Erythroblast (primary cell): ENCODE results near the gene SLC22A4.

Source experiments
- DNase-seq, 2 experiments: peaks; one replicate each; lab custom pipeline; 2025; lab: John Stamatoyannopoulos, UW
- GATA1 ChIP-seq: IDR thresholded peaks from 2 replicates; pipeline ENCODE4 v1.6.1; 2011; ENCODE audit warnings: low read depth, mild to moderate bottlenecking, control low read depth, low read length, moderate library complexity
- POLR2A ChIP-seq: IDR thresholded peaks from 2 replicates; pipeline ENCODE4 v1.6.1; 2011; ENCODE audit warnings: mild to moderate bottlenecking, low read length

Gene SLC22A4

DNA sequence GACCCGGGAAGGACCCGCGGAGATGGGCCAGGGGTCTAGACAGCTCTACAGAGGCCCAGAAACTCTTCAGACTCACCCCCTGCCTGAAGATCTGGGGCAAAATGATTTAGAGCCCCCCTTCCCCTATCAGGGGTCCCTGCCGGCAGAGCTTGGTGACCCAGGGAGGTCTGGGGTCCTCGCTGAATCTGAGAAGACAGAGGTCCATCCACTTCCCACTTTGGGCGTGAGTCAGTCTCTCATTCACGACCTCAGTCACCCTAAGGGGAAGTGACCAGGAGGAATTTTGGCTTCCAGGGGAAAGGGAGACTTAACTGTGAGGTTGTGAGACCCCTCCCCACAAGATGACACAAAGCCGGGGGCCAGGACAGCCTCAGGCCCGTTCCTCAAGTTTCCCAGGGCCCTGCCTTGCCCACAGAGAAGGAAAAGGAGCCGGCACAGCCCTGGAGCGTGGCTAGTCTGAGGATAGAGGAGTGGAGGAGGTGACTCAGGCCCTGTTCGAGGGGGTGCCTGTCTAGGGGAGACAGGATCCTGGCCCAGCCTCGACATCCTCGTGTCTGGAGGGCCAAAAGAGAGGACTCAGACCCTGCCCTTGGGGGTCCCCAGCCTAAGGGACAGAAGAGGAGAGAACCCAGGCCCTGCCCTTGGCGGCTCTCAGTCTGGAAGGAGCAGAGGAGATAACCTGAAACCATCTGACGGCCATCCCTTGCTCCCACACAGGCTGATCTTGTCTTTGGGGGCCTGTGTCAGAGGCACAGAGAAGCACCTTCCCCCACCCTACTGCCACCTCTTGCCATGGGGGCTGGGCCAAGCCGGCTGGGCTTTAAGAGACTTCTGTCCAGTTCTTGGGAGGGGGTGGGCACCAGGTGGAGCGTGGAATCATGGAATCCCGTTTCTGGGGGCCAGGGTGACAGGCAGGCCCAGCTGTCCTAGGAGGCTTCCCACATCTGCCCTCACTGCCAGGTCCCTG, 35.8 kb upstream of the SLC22A4 start:
- no peak for DNase-seq

DNA sequence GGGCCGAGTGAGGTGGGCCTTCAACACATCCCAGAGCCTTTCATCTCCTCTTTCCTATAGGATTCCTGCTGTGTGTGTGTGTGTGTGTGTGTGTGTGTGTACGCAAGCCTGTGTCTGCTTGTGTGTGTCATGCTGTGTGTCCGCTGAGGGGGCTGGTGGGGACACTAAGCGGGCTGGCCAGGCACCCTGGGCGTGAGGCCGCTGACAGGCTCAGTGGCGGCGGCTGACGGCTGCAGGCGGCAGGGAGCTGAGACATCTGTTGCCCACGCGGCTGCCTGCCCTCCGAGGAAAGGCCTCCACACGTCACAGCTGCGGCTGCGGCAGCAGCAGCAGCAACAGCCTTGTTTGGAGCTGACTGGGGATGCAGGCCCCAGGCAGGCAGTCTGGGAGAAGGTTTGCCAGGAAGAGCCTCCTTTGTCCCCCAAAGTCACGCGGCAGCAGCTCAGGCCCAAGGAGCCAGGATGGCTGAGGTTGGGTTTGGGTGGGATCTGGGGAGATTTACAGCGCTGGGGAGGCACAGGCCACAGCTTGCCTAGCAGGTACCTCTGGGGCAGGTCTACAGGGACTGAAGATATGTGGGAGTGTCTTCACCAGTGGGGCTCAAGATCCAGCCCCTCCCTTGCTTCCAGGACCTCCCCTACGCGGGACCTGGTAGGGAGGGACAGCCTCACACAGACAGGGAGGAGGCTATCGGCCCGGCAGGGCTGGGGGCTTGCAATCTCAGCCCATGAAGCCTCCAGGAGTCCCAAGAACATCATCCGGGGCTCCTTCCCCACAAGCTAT, 34.9 kb upstream of the SLC22A4 start:
- no peak for DNase-seq
- TF ChIP-seq GATA1 (no peak), POLR2A (no peak)

More for the DNA sequence above, 35.8 kb upstream of the SLC22A4 start:
- TF ChIP-seq POLR2A (no peak), GATA1 (no peak)

DNA sequence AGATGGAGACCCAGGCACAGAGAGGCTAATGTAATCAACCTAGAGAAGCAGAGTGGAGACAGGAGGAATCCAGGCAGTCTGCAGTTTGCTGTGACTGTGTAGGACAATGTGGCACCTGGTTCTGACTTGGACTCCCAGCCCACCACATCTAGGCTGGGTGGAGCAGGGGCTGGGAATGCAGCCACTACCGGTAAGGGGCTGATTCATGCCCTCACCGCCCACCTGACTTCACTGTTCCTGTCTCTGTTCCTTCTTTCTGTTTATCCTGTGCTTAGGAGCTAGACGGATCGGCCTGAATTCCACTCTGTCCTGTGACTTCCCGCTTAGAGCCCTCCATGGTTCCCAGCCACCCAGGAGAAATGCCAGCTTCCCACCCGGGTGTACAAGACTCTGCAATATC, 34.1 kb upstream of the SLC22A4 start:
- no peak for DNase-seq
- TF ChIP-seq GATA1 (no peak), POLR2A (no peak)

DNA sequence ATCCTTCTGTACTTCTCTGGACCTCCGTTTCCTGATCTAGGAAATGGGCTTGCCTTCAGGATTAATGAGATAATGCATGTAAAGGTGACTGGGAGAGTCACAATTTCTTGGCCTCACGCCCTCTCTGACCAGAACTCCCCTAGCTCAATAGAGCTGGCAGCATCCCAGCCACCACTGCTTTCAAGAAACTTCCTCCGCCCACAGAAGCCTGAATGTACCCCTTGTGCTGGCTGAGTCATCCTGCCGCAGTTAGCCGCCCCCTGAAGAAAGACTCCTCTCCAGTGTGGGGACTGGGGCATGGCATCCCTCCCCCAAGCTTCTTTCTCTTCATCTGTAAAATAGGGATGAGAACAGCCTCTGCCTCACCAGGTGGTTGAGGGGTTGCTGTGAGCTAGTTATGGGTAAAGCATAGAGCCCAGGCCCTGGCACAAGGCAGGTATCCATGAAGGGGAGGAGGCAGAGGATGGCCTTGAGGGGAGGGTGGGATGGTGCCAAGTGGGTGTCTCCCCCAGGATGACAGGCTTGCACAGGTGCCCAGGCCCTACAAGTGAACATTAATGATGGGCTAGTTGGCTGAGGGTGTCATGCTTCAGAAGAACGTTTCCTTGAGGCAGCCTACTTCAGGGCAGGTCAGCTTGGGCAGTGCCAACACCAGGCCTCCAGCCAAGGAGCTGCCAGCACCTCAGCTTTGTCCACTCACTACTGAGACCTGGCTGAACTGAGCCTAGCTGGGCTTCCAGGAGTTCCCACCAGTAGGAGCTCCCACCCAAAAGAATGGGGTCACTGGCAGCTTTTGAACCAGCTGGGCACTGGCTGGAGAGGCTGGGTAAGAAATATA, 33.3 kb upstream of the SLC22A4 start:
- DNase-seq: peak; percentile 20 to 42
- TF ChIP-seq GATA1 (no peak), POLR2A (no peak)

DNA sequence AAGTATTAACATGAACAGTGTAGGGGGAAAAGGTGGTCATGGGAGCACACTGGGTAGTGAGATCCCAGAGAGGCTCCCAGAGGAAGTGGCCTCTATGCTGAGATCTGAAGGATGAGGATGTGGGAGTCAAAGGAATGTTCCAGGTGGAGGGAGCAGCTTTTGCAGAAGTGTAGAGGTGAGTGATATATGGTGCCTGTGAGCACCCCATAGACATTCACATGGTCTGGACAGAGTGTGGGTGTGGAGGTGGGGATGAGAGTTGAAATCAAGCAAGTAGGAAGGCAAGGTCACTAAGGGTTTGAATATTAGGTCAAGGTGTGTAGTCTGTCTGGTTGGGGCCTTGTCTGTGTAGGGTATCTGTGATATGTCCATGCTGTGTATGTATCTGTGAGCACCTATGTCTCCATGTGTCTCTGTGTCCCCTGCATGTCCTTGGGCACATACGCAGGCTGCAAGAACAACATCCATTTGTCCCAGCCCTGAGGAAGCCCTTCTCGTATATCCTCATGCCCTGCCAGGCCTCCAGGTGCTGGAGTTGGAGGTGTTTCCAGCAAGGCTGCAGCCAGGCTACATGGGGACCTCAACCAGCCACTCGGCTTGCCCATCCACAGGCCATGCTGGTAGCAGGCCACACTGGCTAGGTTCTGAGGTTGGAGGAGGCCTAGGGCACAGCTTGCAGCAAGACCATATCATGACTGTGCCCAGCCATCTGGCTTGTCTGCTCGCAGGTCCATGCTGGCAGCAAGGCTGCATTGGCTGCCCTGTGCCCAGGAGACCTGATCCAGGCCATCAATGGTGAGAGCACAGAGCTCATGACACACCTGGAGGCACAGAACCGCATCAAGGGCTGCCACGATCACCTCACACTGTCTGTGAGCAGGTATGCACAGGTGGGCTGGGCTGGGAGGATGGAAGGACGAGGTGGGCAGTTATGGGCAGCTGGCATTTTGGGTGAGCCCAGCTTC, 32.0 kb upstream of the SLC22A4 start:
- no peak for DNase-seq
- TF ChIP-seq POLR2A: no peak
- no peak for TF ChIP-seq GATA1

DNA sequence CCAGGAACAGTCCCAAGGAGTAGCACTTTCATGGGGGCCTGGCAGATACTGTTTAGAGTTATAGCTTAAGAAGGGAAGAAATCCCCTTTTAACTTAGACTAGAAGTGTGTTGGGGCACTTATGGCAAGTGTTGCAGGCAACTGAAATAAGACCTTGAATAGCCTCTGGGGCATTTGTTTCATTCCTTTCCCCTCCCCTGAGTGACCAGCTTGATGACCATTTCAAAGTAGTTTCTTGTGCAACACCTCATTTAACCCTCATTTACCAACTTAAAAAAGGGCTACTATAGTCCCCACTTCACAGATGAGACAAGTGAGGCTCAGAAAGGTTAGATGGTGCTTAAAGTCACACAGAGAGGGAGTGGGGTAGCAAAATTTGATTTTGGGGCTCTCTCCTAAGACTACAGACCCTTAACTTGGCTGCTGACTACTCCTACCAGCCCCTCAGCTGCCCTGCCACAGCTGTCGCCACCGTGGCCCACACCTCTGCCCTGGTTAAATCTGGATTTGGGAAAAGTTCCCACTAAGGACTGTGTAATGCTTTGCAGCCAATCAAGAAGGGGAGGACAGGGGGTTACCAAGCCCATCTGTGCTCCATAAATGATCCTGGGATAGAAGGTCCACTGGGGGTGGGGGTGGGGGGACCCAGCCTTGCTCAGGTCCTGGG, 31.2 kb upstream of the SLC22A4 start:
- no peak for TF ChIP-seq GATA1
- no peak for TF ChIP-seq POLR2A
- no peak for DNase-seq

DNA sequence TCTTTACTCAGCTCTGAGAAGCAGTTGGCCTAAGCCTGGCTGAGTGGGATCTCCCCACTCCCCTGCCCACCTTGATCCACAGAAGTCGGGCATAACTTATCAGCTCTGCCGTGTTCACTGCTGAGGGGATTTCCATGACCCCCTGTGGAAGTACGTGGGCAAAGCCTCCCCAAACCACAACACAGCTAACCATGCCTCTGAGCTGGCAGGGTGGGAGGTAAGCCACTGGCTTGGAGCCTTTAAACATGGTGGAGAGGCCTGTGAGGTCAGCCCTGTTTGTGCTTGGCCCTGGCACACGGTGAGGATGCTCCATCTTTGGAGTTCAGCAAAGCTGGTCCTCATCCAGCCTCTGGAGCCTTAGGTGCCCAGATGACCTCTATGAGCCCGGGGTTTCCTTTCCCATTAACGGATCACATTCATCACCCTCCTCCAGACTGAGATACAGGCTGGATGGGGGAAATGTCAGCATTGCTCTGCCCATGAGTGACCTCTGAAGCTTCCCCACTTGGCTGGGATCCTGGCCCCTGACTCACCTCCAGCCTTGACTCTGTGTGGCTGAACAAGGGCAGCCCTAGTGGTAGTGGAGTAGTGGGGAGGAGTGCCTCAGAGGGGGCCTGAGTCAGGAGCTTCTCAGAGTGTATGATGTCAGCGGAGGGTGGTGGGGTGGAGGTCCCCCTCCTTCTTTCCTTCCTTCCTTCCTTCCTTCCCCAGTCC, 30.5 kb upstream of the SLC22A4 start:
- no peak for TF ChIP-seq GATA1

DNA sequence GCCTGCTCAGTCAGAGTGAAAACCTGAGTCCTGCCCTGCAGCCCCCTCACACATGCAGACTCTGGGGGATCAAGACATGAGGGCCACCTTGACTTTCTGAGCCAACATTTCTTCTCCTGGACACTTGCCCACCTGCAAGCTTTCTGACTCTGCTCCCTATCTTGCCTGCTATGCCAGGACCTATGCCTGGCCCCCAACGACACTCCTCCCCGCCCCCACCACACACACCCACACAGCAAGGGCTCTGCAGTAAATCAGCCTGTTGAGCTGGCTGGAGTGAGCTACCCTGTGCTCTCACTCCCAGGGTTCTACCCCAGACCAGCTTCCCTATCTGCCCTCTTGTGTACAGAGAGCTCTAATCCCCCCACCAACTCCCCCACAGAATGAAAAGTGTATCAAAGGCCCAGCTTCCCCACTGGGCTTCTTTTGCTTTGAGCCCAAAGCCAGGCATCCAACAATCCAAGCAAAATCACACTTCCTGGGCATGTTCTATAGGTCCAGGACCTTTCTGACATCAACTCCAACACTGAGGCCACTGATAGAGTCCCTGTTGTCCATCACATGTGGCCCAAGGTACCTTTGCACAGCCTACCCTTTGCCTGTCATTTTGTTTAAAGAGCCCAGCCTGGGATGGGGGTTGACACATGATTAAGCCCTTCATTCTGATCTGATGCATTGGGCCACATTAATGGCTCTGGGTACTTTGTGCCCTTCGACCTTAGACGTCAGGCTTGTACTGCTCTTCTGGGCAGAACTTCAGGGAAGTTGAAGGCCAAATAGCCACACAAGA, 29.5 kb upstream of the SLC22A4 start:
- TF ChIP-seq GATA1 (no peak), POLR2A (no peak)

More for the DNA sequence above, 30.5 kb upstream of the SLC22A4 start:
- DNase-seq: peak in 1 of 2 experiments; percentile 29

DNA sequence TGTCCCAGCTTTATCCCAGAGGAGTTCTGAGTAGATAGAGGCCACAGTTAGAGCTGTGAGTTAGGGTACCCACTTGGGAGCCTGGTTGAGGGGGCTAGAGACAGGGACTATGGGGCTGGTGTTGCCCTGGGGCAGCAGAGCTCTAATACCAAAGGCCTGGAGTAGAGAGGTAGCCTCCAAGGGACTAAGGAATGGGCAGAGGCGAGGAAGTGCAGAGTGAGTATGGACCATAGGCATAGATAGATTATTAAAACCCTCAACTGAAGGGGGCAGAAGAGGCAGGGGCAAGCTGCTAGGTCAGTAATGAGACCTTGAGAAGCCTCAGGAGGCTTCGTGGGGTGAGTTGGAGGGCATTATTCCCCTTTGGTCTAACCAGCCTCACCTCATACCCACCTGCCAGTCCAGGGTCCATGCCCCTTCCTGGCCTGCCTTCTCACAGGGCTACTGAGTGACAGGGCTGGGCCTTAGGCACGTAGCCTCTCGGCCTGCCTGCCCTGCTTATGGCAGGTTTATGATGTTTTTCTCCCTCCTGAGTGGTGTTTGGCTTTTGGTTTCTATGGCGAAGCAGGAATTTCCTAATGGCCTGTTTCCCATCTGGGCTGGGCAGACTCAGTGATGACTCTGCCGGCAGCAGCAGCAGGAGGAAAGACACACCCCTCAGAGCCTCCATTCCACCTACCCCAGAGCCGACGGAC, 28.7 kb upstream of the SLC22A4 start:
- no peak for DNase-seq
- TF ChIP-seq POLR2A: no peak
- no peak for TF ChIP-seq GATA1

More for the DNA sequence above, 29.5 kb upstream of the SLC22A4 start:
- no peak for DNase-seq

DNA sequence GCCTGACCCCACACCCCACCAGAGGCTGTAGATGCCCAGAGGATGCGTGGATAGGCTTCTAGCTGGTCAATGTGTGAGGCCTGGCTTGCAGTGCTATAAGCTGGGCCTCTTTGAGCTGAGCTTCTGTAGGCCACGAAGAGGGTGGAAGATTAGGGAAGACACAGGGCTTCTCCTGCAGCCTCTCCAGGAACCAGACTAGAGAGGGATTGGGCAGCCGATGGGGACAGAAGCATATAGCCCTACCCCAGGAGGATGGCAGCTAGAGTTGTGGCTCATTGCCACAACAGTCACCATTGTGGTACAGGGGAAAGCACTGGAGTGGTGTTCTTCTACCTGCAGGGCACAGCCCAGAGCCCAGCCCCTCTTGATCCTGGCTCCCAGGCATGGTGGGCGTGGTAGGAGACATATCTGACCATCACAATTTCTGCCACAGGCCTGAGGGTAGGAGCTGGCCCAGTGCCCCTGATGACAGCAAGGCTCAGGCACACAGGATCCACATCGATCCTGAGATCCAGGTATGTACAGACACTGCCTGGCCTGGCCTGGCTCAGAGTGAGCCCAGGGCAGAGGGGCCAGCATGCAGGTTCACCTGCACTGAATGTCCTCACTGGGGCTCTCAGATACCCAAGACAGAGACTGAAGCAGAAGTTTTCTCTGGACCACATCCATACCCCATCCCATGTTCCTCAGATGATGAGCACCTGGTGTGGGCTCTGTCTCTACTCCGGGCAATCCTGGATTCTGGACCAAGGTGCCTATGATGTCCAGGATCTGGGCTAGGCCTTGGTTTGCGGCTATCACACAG, 28.0 kb upstream of the SLC22A4 start:
- no peak for DNase-seq
- TF ChIP-seq GATA1 (no peak), POLR2A (no peak)

DNA sequence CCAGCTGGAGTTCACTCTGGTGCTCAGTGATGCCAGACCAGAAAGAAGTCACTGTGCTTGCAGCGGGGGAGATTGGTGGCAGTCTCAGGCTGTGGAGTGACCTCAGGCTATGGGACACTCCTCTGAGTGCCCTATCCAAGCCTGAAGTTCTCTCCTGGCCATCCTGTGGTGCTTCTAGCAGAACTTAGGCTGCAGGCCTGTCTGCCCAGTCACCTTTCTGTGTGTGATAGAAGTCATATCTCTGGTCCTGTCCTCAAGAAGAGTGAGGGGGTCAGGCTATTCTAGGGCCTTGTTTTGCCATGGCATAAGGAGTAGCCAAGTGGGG, 27.4 kb upstream of the SLC22A4 start:
- DNase-seq: no peak
- TF ChIP-seq GATA1: no peak
- TF ChIP-seq POLR2A: no peak
